Neural progenitor cell (in vitro differentiated cells): ENCODE data around the gene TATDN2.

Experiments used
- EZH2 ChIP-seq: fragments of 200-600 bp; sonication (generic); IDR thresholded peaks from 2 replicates; pipeline ENCODE4 v1.6.1; 2017; ENCODE audit warnings: antibody characterized with exemption, mild to moderate bottlenecking, moderate library complexity
- TF ChIP-seq, protein P1 (sequence below): fragments of 200-600 bp; sonication (generic); IDR thresholded peaks from 2 replicates; pipeline ENCODE4 v1.5.1; 2017; ENCODE audit warnings: antibody characterized with exemption, mild to moderate bottlenecking

DNA sequence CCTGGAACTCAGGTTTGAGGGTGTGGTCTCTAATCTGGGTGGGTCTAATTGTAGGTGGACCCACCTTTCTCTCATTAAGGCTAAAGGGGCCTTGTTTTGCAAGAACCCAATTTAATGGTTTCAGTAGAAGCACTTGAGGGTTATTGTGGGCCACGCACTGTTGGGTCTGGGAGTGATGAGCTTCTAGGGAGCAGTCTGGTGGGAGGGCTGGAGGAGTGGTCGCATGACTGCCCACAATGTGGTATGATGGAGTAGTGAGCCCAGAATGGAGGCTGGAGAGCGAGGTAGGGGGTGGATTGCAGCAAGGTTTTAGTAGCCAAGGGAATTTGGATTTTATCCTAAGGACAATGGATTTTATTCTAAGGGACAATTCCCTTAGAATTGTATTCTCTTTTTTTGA is 2.7 kb downstream of the TATDN2 start:
- TF ChIP-seq, protein P1, sequence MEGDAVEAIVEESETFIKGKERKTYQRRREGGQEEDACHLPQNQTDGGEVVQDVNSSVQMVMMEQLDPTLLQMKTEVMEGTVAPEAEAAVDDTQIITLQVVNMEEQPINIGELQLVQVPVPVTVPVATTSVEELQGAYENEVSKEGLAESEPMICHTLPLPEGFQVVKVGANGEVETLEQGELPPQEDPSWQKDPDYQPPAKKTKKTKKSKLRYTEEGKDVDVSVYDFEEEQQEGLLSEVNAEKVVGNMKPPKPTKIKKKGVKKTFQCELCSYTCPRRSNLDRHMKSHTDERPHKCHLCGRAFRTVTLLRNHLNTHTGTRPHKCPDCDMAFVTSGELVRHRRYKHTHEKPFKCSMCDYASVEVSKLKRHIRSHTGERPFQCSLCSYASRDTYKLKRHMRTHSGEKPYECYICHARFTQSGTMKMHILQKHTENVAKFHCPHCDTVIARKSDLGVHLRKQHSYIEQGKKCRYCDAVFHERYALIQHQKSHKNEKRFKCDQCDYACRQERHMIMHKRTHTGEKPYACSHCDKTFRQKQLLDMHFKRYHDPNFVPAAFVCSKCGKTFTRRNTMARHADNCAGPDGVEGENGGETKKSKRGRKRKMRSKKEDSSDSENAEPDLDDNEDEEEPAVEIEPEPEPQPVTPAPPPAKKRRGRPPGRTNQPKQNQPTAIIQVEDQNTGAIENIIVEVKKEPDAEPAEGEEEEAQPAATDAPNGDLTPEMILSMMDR: no peak
- TF ChIP-seq EZH2: no peak
